HepG2 (cell line): ENCODE data around the gene TNP2. TPM values are rescaled to one million over a fixed set of nuclear protein-coding genes. Genes with fewer than 3 reads are reported as not detected.
A peak's percentile ranks its signal among the peaks of the same experiment; 100 is the strongest.

Source experiments
- ATAD3A ChIP-seq: sonication (generic); formaldehyde crosslinking; IDR thresholded peaks from 2 replicates; pipeline ENCODE4 v1.4.0; 2020; ENCODE audit warnings: missing genetic modification reagents
- DPF2 ChIP-seq: sonication (generic); formaldehyde crosslinking; IDR thresholded peaks from 2 replicates; pipeline ENCODE4 v1.4.0; 2020; ENCODE audit warnings: mild to moderate bottlenecking, low read depth, missing genetic modification reagents, borderline replicate concordance
- FOXM1 ChIP-seq: sonication (generic); formaldehyde crosslinking; IDR thresholded peaks from 2 replicates; pipeline ENCODE4 v1.5.0; 2020; ENCODE audit warnings: missing genetic modification reagents
- GATAD1 ChIP-seq: IDR thresholded peaks from 2 replicates; pipeline ENCODE4 v1.6.1; 2016; ENCODE audit warnings: missing genetic modification reagents, missing compliant biosample characterization
- HNRNPUL1 ChIP-seq: fragments of 200-400 bp; formaldehyde crosslinking; IDR thresholded peaks from 2 replicates; pipeline ENCODE4 v1.6.1; 2017; ENCODE audit warnings: low read depth, mild to moderate bottlenecking, low read length, moderate library complexity
- KLF11 ChIP-seq: IDR thresholded peaks from 2 replicates; pipeline ENCODE4 v1.6.1; 2016; ENCODE audit warnings: missing compliant biosample characterization
- MEIS2 ChIP-seq: sonication (generic); formaldehyde crosslinking; IDR thresholded peaks from 2 replicates; pipeline ENCODE4 v1.9.0; 2021; ENCODE audit warnings: mild to moderate bottlenecking, missing genetic modification reagents
- PAWR ChIP-seq: sonication (generic); formaldehyde crosslinking; IDR thresholded peaks from 2 replicates; pipeline ENCODE4 v1.4.0; 2020; ENCODE audit warnings: missing genetic modification reagents, mild to moderate bottlenecking, borderline replicate concordance
- POLR2G ChIP-seq: fragments of 200-400 bp; formaldehyde crosslinking; IDR thresholded peaks from 2 replicates; pipeline ENCODE4 v1.6.1; 2018; ENCODE audit warnings: mild to moderate bottlenecking, low read depth, low read length, moderate library complexity
- SNAI1 ChIP-seq: sonication (generic); formaldehyde crosslinking; IDR thresholded peaks from 2 replicates; pipeline ENCODE4 v1.5.0; 2020; ENCODE audit warnings: mild to moderate bottlenecking, missing genetic modification reagents, borderline replicate concordance
- TCF7 ChIP-seq: sonication (generic); IDR thresholded peaks from 2 replicates; pipeline ENCODE4 v1.6.1; 2016; ENCODE audit warnings: antibody characterized with exemption, low read depth
- ZBTB42 ChIP-seq: sonication (generic); formaldehyde crosslinking; IDR thresholded peaks from 2 replicates; pipeline ENCODE4 v1.5.0; 2020; ENCODE audit warnings: mild to moderate bottlenecking, missing genetic modification reagents
- ZFP36L2 ChIP-seq: sonication (generic); formaldehyde crosslinking; IDR thresholded peaks from 2 replicates; pipeline ENCODE4 v1.4.0; 2020; ENCODE audit warnings: missing genetic modification reagents
- ZMYM4 ChIP-seq: sonication (generic); formaldehyde crosslinking; IDR thresholded peaks from 2 replicates; pipeline ENCODE4 v1.8.1; 2023; ENCODE audit warnings: mild to moderate bottlenecking, missing genetic modification reagents
- ZNF318 ChIP-seq: sonication (generic); formaldehyde crosslinking; IDR thresholded peaks from 2 replicates; pipeline ENCODE4 v1.4.0; 2020; ENCODE audit warnings: mild to moderate bottlenecking, missing genetic modification reagents
- ZNF34 ChIP-seq: sonication (generic); formaldehyde crosslinking; IDR thresholded peaks from 2 replicates; pipeline ENCODE4 v1.4.0; 2020; ENCODE audit warnings: mild to moderate bottlenecking, missing genetic modification reagents, borderline replicate concordance
- ZNF383 ChIP-seq: sonication (generic); formaldehyde crosslinking; IDR thresholded peaks from 2 replicates; pipeline ENCODE4 v1.4.0; 2020; ENCODE audit warnings: missing genetic modification reagents, mild to moderate bottlenecking, borderline replicate concordance
- ZNF414 ChIP-seq: sonication (generic); formaldehyde crosslinking; IDR thresholded peaks from 2 replicates; pipeline ENCODE4 v1.5.0; 2020; ENCODE audit warnings: missing genetic modification reagents
- ZNF720 ChIP-seq: sonication (generic); formaldehyde crosslinking; IDR thresholded peaks from 2 replicates; pipeline ENCODE4 v1.4.0; 2020; ENCODE audit warnings: missing genetic modification reagents
- ZNF761 ChIP-seq: sonication (generic); formaldehyde crosslinking; conservative IDR thresholded peaks from 2 replicates; pipeline ENCODE4 v1.4.0; 2020; ENCODE audit warnings: mild to moderate bottlenecking, missing genetic modification reagents
- polyA plus RNA-seq, 8 experiments: library from polyadenylated mRNA; depleted of rRNA in 3 of 8; stranded (reverse) in 7 of 8; unstranded in 1 of 8; fragments of >200 nt; fragmentation: Illumina TruSeq in 4 of 8; extraction: Trizol in 4 of 8; gene quantifications; 2 replicates each; pipeline versions ENCODE4 v1.2.1 to v1.2.3, GENCODE V29; 2011 to 2016; ENCODE audit warnings: low read depth in 4 of 8, missing spikeins in 1 of 8, mixed read lengths in 1 of 8; ENCODE audit not compliant: insufficient read depth in 1 of 8
- total RNA-seq, 5 experiments: library from RNA; depleted of rRNA; stranded (reverse); fragments of >200 nt; fragmentation: Illumina TruSeq; extraction: Trizol; gene quantifications; 2 replicates each; pipeline ENCODE4 v1.2.3, GENCODE V29; 2016; ENCODE audit warnings: low read depth in 1 of 5
- TF ChIP-seq, protein P1 (sequence below): IDR thresholded peaks from 2 replicates; pipeline ENCODE4 v1.6.1; 2016; ENCODE audit warnings: mild to moderate bottlenecking, missing biosample characterization, missing genetic modification reagents

The TNP2 gene
- total and polyA plus RNA-seq, 2 of the 13 experiments (the other 11 are each of a cell fraction or from before 2014, with no cell fraction given), result not detected

GRCh38 chr16:11296706-11297491, 27.8 kb upstream of the TNP2 start (continued):
- TF ChIP-seq TCF7 (peak; percentile 71; the same call in 1 of the 2 replicates), ZMYM4 (CRISPR knock-in tag) (peak; percentile 58; the same call in 1 of the 2 replicates), FOXM1 (CRISPR knock-in tag) (no peak), ZBTB42 (CRISPR knock-in tag) (peak; percentile 27; the same call in 1 of the 2 replicates), SNAI1 (CRISPR knock-in tag) (0 out of 2 replicates have a peak, but pooled peaks have one; percentile 36), ATAD3A (CRISPR knock-in tag) (no peak), ZNF720 (CRISPR knock-in tag) (0 out of 2 replicates have a peak, but pooled peaks have one; percentile 20), ZNF761 (0 out of 2 replicates have a peak, but pooled peaks have one; percentile 15), ZNF414 (CRISPR knock-in tag) (peak; percentile 36; the same call in 1 of the 2 replicates), PAWR (CRISPR knock-in tag) (0 out of 2 replicates have a peak, but pooled peaks have one; percentile 58), ZNF383 (CRISPR knock-in tag) (peak; percentile 98; the same call in 1 of the 2 replicates), ZNF318 (peak; percentile 66), KLF11 (CRISPR knock-in tag) (no peak; the same call in 1 of the 2 replicates), POLR2G (peak; percentile 86), HNRNPUL1 (no peak), MEIS2 (CRISPR knock-in tag) (0 out of 2 replicates have a peak, but pooled peaks have one; percentile 62), GATAD1 (CRISPR knock-in tag) (0 out of 2 replicates have a peak, but pooled peaks have one; percentile 7), ZNF34 (CRISPR knock-in tag) (no peak), ZFP36L2 (CRISPR knock-in tag) (no peak), DPF2 (CRISPR knock-in tag) (peak; percentile 82)
- TF ChIP-seq, protein P1, sequence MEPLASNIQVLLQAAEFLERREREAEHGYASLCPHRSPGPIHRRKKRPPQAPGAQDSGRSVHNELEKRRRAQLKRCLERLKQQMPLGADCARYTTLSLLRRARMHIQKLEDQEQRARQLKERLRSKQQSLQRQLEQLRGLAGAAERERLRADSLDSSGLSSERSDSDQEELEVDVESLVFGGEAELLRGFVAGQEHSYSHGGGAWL (CRISPR knock-in tag), result peak; percentile 39; the same call in 1 of the 2 replicates
